IPS-20b (cell line): ENCODE measurements around the gene MAP6.

Source experiments
- H3K27ac ChIP-seq: one replicate; pipeline ENCODE4 v1.5.1; 2013; ENCODE audit warnings: low read length
- H3K27me3 ChIP-seq: 2 replicates; pipeline ENCODE4 v1.6.1; 2013; ENCODE audit warnings: mild to moderate bottlenecking, low read length, inconsistent platforms; ENCODE audit not compliant: insufficient read depth
- H3K36me3 ChIP-seq: 2 replicates; pipeline ENCODE4 v1.6.1; 2013; ENCODE audit warnings: low read depth, mild to moderate bottlenecking, inconsistent platforms, low read length, moderate library complexity; ENCODE audit not compliant: insufficient read depth
- H3K4me1 ChIP-seq: 2 replicates; pipeline ENCODE4 v1.6.1; 2013; ENCODE audit warnings: mild to moderate bottlenecking, control low read depth, inconsistent platforms, low read length, moderate library complexity; ENCODE audit not compliant: insufficient read depth
- H3K4me3 ChIP-seq: 2 replicates; pipeline ENCODE4 v1.5.1; 2013; ENCODE audit warnings: mild to moderate bottlenecking, low read length, inconsistent platforms
- H3K9ac ChIP-seq: 2 replicates; pipeline ENCODE4 v1.6.1; 2013; ENCODE audit warnings: low read depth, mild to moderate bottlenecking, inconsistent platforms, low read length, moderate library complexity
- H3K9me3 ChIP-seq: 2 replicates; pipeline ENCODE4 v1.6.1; 2013; ENCODE audit warnings: mild to moderate bottlenecking, low read depth, low read length, inconsistent platforms; ENCODE audit not compliant: insufficient read depth

The MAP6 gene

DNA sequence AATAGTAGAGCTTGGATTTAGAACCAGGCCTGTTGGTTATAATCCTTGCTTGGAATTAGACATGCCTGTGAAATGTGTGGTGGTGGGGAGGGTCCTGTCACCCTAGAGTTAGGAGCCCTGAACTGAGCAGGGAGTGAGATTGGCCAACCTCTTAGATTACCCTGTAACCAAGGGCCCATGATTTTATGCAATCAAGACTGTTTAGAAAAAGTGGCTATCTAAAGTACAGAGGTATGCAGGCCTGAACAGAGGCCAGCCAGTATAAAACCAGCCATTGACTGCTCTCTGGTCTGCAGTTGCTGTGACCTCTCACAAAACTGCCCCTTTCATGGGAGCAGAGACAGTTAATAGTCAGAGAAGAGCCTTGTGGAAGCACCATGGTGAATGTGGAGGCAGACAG, 70.6 kb downstream of the MAP6 start:
- Histone ChIP-seq H3K27ac (no peak overlapping the region), H3K4me1 (peaks cover 6% of the 10 kb centered on the region; the same call in 1 of the 2 replicates), H3K4me3 (no peak overlapping the region), H3K9ac (no peak overlapping the region), H3K36me3 (no peaks in the 10 kb centered on the region), H3K9me3 (no peaks in the 10 kb centered on the region), H3K27me3 (peaks cover 5% of the 10 kb centered on the region; the same call in 1 of the 2 replicates)

DNA sequence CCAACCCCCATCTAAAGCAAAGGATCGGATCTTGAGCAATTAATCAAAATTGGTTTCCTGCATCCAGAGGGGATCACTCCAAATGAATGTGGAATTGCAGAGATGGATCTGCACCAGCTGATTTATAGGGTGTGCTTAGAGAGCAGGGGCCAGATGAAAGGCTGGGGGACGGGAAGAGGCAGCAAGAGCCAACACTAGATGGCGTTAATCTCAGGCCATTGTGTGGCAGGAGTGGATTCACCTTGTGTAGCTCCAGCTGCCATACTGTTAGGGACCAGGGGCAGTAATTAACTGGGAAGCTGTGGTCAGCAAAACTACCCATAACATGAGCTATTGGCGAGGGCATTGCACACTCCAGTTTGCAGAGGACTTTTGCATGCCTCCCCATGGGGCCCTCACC, 71.2 kb downstream of the MAP6 start:
- no peak overlapping the region for H3K4me3 ChIP-seq
- peaks cover 5% of the 10 kb centered on the region; the same call in 1 of the 2 replicates for H3K27me3 ChIP-seq
- no peaks in the 10 kb centered on the region for H3K9me3 ChIP-seq
- no peak overlapping the region for H3K27ac ChIP-seq
- no peaks in the 10 kb centered on the region for H3K36me3 ChIP-seq
- H3K9ac ChIP-seq, result no peak overlapping the region
- peaks cover 6% of the 10 kb centered on the region; the same call in 1 of the 2 replicates for H3K4me1 ChIP-seq

DNA sequence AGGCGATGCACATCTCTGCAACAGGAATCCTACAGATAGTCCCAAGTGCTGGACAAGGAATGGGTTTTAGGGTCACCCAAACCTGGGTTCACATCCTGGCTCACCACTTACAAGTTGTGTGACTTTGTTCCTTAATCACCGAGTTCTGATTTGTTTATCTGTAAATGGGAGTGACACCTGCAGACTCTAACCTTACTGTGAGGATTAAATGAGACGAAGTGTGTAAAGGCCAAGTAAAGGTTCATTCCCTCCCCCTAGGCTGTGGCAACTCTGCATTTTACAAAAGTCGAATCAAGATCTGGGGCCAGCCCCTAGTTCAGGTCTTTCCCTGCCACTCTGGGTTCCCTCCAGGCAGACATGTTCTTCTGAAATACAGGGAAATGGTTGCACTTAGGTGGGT, 71.9 kb downstream of the MAP6 start:
- Histone ChIP-seq H3K4me3 (no peak overlapping the region), H3K36me3 (no peaks in the 10 kb centered on the region), H3K27ac (no peak overlapping the region), H3K4me1 (peaks cover 6% of the 10 kb centered on the region; the same call in 1 of the 2 replicates), H3K9me3 (no peaks in the 10 kb centered on the region), H3K9ac (no peak overlapping the region), H3K27me3 (peaks cover 5% of the 10 kb centered on the region; the same call in 1 of the 2 replicates)

DNA sequence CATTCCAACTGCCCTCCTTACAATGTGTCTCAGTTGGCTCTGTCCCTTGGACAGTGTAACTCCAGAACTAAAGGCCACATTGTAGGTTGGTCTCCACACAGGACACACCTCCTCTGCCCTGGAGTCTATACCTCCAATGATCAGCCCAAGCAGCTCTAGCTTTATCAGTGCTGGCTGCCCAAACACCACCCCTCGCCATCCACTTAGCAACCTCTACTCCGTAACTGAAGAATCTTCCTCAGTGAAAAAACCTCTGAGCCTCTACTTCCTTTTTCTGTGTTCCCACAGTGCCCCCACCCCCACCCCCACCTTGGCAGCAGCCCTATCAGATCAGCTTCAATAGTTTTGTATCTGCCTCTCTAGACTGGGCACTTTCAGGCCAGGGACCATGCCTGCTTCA, 73.4 kb downstream of the MAP6 start:
- no peaks in the 10 kb centered on the region for H3K36me3 ChIP-seq
- peaks cover 6% of the 10 kb centered on the region; the same call in 1 of the 2 replicates for H3K4me1 ChIP-seq
- no peak overlapping the region for H3K27ac ChIP-seq
- H3K4me3 ChIP-seq, result no peak overlapping the region
- H3K27me3 ChIP-seq, result peaks cover 5% of the 10 kb centered on the region; the same call in 1 of the 2 replicates
- H3K9ac ChIP-seq, result no peak overlapping the region
- no peaks in the 10 kb centered on the region for H3K9me3 ChIP-seq

DNA sequence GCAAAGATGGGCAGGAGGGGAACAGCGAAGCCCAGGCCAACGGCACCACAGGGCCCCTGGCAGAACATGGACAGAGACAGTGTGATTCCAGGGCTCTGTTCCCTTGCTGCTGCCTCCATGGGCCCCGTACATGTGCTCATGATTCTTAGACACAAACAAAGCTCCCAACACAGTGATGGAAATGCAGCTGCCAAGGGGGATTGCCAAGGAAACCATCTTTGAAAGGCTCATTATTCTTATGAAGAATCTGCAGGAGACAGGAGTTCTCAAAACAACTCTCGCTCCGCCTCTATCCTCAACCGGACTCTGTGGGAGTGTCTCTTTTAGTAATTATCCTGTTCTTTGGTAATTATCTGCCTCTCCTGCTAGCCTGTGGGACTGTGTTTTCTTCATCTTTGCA, 74.6 kb downstream of the MAP6 start:
- Histone ChIP-seq H3K27ac (no peak overlapping the region), H3K4me1 (peaks cover 6% of the 10 kb centered on the region; the same call in 1 of the 2 replicates), H3K4me3 (no peak overlapping the region), H3K9me3 (no peaks in the 10 kb centered on the region), H3K27me3 (peaks cover 5% of the 10 kb centered on the region; the same call in 1 of the 2 replicates), H3K9ac (no peak overlapping the region), H3K36me3 (no peaks in the 10 kb centered on the region)

DNA sequence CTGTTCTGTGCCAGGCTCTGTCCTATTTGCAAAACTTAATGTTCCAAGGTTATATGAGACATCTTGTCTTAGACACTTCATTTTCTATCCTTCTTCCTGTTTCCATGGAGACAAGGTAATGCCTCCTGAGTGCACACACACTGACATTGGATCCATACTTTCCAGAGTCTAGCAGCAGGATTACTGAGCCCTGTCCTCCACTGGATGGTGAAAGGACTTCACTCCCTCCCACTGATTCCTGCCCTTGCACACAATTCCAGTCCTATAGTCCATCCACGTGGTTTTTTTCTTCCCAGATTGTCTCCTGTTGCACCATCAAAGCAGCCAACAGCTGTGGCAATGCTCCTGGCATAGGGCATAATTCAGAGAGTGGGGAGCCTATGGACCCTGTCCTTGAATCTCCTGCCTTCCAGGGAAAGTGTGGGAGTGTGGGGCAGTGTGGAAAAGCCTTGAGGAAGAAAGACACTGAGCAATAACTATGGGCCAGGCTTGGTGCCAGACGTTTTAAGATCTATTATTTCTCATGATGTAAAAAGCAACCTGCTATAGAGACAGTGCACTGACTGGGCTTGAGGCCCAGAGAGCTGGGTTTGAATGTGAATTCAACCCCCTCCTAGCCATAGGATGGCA, 75.4 kb downstream of the MAP6 start:
- no peak overlapping the region for H3K27ac ChIP-seq
- no peak overlapping the region for H3K4me3 ChIP-seq
- H3K9ac ChIP-seq, result no peak overlapping the region
- H3K36me3 ChIP-seq, result no peaks in the 10 kb centered on the region
- H3K9me3 ChIP-seq, result no peaks in the 10 kb centered on the region
- peaks cover 5% of the 10 kb centered on the region; the same call in 1 of the 2 replicates for H3K27me3 ChIP-seq
- peaks cover 6% of the 10 kb centered on the region; the same call in 1 of the 2 replicates for H3K4me1 ChIP-seq

DNA sequence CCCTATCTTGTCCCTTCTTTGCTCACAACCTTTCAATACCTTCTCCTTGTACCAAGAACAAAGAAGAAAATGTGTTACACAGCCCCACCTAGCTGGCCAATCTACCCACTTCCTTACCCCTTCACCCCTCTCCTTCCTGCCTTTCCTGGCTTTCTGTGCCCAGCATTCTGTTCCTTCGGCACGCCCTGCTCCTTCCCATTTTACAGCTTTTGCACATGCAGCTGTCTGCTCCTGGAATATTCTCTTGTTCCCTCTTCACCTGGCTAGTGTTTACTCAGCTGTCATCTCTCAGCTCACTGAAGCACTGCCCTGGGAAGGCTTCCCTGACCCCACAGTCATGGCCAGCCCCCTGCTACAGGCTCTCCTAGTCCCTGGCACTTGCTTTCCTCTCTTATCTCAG, 76.1 kb downstream of the MAP6 start:
- Histone ChIP-seq H3K4me1 (peaks cover 6% of the 10 kb centered on the region; the same call in 1 of the 2 replicates), H3K4me3 (no peak overlapping the region), H3K27me3 (peaks cover 5% of the 10 kb centered on the region; the same call in 1 of the 2 replicates), H3K27ac (no peak overlapping the region), H3K9me3 (no peaks in the 10 kb centered on the region), H3K9ac (no peak overlapping the region), H3K36me3 (no peaks in the 10 kb centered on the region)

DNA sequence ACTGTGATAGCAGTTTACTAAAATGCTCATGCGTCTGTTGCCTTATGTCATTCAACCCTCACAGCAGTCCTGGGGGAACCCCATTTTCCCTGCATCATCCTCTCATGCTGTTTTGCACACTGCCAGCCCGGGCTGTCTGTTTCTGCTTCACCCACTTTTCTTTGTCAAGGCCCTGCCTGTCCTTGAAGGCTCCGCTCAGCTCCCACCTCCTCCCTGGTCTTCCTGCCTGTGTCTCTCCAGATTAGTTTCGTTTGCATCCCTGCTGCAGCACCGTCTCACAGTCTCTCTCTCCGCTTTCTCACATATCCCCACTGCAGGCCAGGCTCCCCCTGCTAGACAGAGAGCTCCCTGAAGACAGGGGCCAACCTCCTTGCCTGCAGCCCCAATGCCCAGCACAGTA, 76.9 kb downstream of the MAP6 start:
- no peaks in the 10 kb centered on the region for H3K4me1 ChIP-seq
- H3K36me3 ChIP-seq, result no peaks in the 10 kb centered on the region
- H3K4me3 ChIP-seq, result no peak overlapping the region
- no peaks in the 10 kb centered on the region for H3K9me3 ChIP-seq
- no peak overlapping the region for H3K27ac ChIP-seq
- H3K9ac ChIP-seq, result no peak overlapping the region
- H3K27me3 ChIP-seq, result peaks cover 5% of the 10 kb centered on the region; the same call in 1 of the 2 replicates

DNA sequence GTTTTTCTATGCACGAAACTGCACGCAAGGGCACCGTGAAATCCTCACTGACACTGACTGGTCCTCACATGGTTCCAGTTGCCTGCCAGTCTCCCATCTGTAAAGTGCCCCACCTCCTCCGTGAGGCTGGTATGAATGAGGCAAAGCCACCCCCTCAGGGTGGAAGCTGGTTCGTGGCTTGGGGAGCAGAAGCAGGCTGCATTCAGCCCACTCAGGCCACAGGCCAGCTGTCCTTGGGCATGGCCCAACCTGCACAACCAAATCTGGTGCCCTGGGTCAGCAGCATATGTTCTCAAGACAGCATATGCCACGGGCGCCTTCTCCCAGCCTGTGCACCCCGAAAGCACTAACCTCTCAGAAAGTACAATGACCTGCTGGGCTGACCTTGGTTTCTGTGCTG, 77.5 kb downstream of the MAP6 start:
- no peak overlapping the region for H3K4me3 ChIP-seq
- no peak overlapping the region for H3K27ac ChIP-seq
- H3K36me3 ChIP-seq, result no peaks in the 10 kb centered on the region
- H3K9me3 ChIP-seq, result no peaks in the 10 kb centered on the region
- no peaks in the 10 kb centered on the region for H3K4me1 ChIP-seq
- no peak overlapping the region for H3K9ac ChIP-seq
- H3K27me3 ChIP-seq, result peaks cover 2% of the 10 kb centered on the region; the same call in 1 of the 2 replicates

DNA sequence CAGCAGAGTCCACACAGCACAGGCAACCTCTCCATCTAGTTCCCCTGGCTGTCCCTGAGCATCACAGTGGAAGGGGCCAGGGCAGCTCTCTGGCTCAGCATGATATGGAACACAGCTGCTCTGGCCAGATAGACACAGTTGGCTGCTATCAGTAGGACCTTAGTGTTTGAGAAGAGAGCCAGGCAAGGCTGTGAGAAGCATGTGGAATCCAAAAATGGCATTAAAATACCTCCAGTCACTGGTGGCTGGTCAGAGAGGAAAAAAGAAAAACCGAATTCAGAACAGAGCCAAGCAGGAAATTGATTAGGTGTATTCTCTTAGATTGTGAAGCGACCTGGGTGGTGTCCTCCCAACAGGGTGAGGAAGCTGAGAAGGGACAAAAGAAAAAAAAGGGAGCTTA, 78.9 kb downstream of the MAP6 start:
- Histone ChIP-seq H3K27ac (no peak overlapping the region), H3K36me3 (no peaks in the 10 kb centered on the region), H3K9ac (no peak overlapping the region), H3K27me3 (no peaks in the 10 kb centered on the region), H3K4me1 (no peaks in the 10 kb centered on the region), H3K9me3 (no peaks in the 10 kb centered on the region), H3K4me3 (no peak overlapping the region)

DNA sequence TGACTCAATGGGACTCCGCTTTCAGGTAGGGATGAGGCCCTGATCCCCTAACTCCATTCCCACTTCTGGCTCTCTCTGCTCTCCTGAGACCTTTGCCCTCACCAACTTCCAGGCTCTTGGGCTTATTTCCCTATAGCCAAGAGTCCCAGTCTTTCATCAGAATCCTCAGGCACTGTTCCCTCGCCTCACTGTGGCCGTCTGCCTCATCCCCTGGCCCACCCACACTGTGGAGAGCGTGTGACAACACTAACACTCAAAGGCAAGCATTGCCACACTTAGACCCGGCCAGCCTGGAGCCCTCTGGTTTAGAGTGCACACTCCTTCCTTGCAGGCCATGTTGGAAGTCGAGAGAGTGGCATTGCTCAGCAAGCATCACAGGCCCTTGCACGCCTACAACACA, 79.8 kb downstream of the MAP6 start:
- Histone ChIP-seq H3K36me3 (no peaks in the 10 kb centered on the region), H3K27me3 (no peaks in the 10 kb centered on the region), H3K9ac (no peak overlapping the region), H3K4me3 (no peak overlapping the region), H3K27ac (no peak overlapping the region), H3K4me1 (peaks cover 5% of the 10 kb centered on the region; the same call in 1 of the 2 replicates), H3K9me3 (no peaks in the 10 kb centered on the region)

DNA sequence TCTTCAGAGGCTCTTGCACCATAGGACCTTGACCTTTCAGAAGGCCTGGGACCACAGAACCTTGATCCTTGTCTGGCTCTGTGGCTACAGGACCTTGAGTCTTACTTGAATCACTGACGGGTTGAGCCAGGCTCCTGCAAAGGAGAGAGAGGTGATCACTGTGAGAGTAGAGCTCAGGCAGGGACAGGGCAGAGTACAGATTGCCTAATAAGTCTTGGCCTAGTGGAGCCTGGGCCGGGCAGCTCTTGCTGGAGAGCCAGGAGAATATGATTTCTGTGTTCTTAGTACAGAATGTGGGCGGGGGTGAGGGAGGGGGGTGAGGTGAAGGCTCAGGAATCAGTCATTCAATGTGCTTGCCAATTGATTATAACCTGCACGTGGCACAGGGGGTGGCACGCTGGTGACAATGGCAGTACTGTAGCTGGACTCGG, 80.8 kb downstream of the MAP6 start:
- Histone ChIP-seq H3K4me1 (peaks cover 6% of the 10 kb centered on the region; the same call in 1 of the 2 replicates), H3K4me3 (no peak overlapping the region), H3K9ac (no peak overlapping the region), H3K27ac (no peak overlapping the region), H3K36me3 (no peaks in the 10 kb centered on the region), H3K27me3 (no peaks in the 10 kb centered on the region), H3K9me3 (no peaks in the 10 kb centered on the region)
